BJ (cell line): ENCODE results near the gene SPTBN1. TPM values are rescaled to one million over a fixed set of nuclear protein-coding genes. Genes with fewer than 3 reads are reported as not detected.

ENCODE experiments used
- CTCF ChIA-PET: fragments of 350-600 bp; formaldehyde crosslinking; extraction: SDS; loops from one replicate; lab custom pipeline; 2021; ENCODE audit warnings: antibody characterized with exemption, inconsistent platforms; lab: Yijun Ruan, JAX
- POLR2A ChIA-PET: fragments of 300-600 bp; sonication (Branson Sonifier 250); formaldehyde crosslinking; extraction: SDS; loops from one replicate; lab custom pipeline; 2021; ENCODE audit warnings: antibody characterized with exemption; lab: Charles Lee
- DNase-seq: peaks from one replicate; pipeline ENCODE4 v3.0.0-alpha.2; 2011; ENCODE audit warnings: low read depth
- H3K27me3 ChIP-seq: 2 replicates; pipeline ENCODE4 v1.6.0; 2011; ENCODE audit warnings: low read length; ENCODE audit not compliant: control insufficient read depth, insufficient read depth
- H3K36me3 ChIP-seq: 2 replicates; pipeline ENCODE4 v1.5.1; 2011; ENCODE audit warnings: low read length; ENCODE audit not compliant: control insufficient read depth, insufficient read depth
- H3K4me3 ChIP-seq: 2 replicates; pipeline ENCODE4 v1.5.1; 2011; ENCODE audit warnings: low read depth, mild to moderate bottlenecking, control low read depth, low read length
- CTCF ChIP-seq: IDR thresholded peaks from 2 replicates; pipeline ENCODE4 v1.5.1; 2011; ENCODE audit warnings: low read depth, mild to moderate bottlenecking, control low read depth, inconsistent platforms, low read length, moderate library complexity; ENCODE audit not compliant: insufficient read depth
- polyA plus RNA-seq: library from polyadenylated mRNA; depleted of rRNA; stranded (reverse); fragments of >200 nt; gene quantifications from 2 replicates; pipeline ENCODE4 v1.2.3, GENCODE V29; 2011

Gene SPTBN1
- polyA plus RNA-seq, 1 experiment, result 33.8 TPM

- ChIA-PET POLR2A (no interaction called here), CTCF (no interaction called here)
- Histone ChIP-seq H3K36me3 (no peaks in the 10 kb centered on the region), H3K27me3 (no peaks in the 10 kb centered on the region), H3K4me3 (no peak overlapping the region)
- DNase-seq, result no peak
- no peak for TF ChIP-seq CTCF
These were observed 62.3 kb downstream of the SPTBN1 start for GRCh38 chr2:54518430-54518829.

GRCh38 chr2:54519841-54520459 lies 63.8 kb downstream of the SPTBN1 start:
- no peak for DNase-seq
- Histone ChIP-seq H3K36me3 (no peaks in the 10 kb centered on the region), H3K4me3 (no peak overlapping the region), H3K27me3 (no peaks in the 10 kb centered on the region)
- ChIA-PET CTCF (interaction anchor here (0.5 to 5.6 kb wide), 7 partner anchors 9 to 413 kb away, joined by 3 to 46 read pairs (median 4); no protein-coding TSS in a partner anchor), POLR2A (no interaction called here)
- no peak for TF ChIP-seq CTCF

GRCh38 chr2:54520687-54521086 lies 64.6 kb downstream of the SPTBN1 start:
- CTCF ChIA-PET, result interaction anchor here (0.6 to 5.6 kb wide), 10 partner anchors 9 to 586 kb away, joined by 3 to 46 read pairs (median 4); no protein-coding TSS in a partner anchor
- H3K27me3 ChIP-seq, result no peaks in the 10 kb centered on the region
- POLR2A ChIA-PET, result interaction anchor here (0.8 kb wide), 1 partner anchor 16 kb away, joined by 4 read pairs; no protein-coding TSS in a partner anchor
- peak; percentile 95 for DNase-seq
- TF ChIP-seq CTCF, result no peak
- no peak overlapping the region for H3K4me3 ChIP-seq
- H3K36me3 ChIP-seq, result no peaks in the 10 kb centered on the region

GRCh38 chr2:54522624-54523281 lies 66.6 kb downstream of the SPTBN1 start:
- DNase-seq, result no peak
- POLR2A ChIA-PET, result no interaction called here
- peak; percentile 59 for TF ChIP-seq CTCF
- Histone ChIP-seq H3K36me3 (peaks cover 7% of the 10 kb centered on the region), H3K27me3 (no peaks in the 10 kb centered on the region), H3K4me3 (no peak overlapping the region)
- CTCF ChIA-PET, result interaction anchor here (0.6 to 5.6 kb wide), 14 partner anchors 9 to 416 kb away, joined by 3 to 46 read pairs (median 4); partner anchors contain the start of gene EML6

GRCh38 chr2:54523324-54523959 lies 67.3 kb downstream of the SPTBN1 start:
- ChIA-PET POLR2A (no interaction called here), CTCF (interaction anchor here (0.6 to 5.6 kb wide), 14 partner anchors 9 to 417 kb away, joined by 3 to 46 read pairs (median 4); no protein-coding TSS in a partner anchor)
- no peak for TF ChIP-seq CTCF
- Histone ChIP-seq H3K27me3 (no peaks in the 10 kb centered on the region), H3K36me3 (peaks cover 7% of the 10 kb centered on the region), H3K4me3 (no peak overlapping the region)
- DNase-seq, result no peak
